HuH-7.5 (cell line): ENCODE data around the gene RASGRF2.
"Not testable (repeated sequence)": the region's sequence is repeated elsewhere in the genome, so short reads cannot be mapped to it uniquely, and the experiment has no call there.

ENCODE experiments used
- DNase-seq: peaks from one replicate; pipeline ENCODE4 v3.0.0; 2011; ENCODE audit warnings: low spot score

Gene RASGRF2

DNA sequence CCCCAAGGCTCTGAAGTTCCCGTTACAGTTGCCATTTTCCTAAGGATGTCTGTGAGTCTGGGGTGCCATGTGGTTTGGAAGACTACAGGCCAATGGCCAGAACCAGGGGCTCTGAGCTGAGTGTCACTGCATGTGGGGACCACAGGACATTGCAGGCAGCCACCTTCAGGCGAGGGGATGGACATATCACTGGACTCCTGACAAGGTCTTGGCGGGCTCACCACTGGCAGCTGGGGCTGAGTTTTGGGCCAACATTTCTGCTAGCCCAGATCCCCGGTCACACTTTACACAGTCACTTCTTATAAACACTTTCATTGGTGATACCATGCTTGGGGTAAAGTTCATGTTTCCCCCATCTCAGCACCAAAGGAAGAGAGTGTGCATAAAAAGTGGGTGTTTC, 109.8 kb downstream of the RASGRF2 start:
- no peak for DNase-seq

GRCh38 chr5:81070571-81071255, 110.5 kb downstream of the RASGRF2 start:
- DNase-seq: no peak

DNA sequence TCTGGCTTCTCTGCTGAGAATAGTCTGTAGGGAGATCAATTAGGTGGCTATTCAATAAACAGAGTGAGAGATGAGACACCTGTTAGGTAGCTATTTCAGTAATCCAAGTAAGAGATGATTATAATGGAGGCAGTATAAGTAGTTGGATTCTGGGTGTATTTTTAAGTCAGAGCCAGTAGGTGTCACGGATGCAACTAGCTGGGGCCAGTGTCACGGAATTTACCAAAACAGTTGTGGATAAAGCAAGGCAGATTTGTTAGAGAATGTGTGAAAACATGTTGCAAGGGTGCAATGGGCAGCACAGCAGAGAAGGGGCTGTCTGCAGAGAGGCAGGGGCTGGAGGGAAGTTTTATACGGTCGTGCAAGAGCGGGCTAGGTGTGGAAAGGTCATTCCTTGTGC, 114.9 kb downstream of the RASGRF2 start:
- DNase-seq: no peak

DNA sequence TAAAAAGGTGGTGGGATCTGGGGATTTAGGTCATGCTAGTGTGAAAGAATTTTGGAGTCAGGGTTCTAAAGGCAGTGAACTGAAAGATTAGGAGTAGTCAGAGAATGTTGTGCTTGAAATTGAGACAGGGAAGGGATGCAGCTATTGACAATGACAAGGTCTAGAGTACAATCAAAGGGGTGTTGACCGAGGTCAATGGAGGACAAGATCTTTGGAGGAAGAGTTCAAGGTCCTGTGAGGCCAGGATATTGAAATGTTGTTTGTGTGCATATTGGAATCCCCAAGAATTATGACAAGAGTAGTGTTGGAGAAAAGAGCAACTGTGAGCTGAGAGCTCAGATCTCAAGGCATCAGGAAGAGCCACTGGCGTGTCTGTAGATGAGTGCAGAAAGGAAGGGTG, 116.9 kb downstream of the RASGRF2 start:
- DNase-seq: no peak

DNA sequence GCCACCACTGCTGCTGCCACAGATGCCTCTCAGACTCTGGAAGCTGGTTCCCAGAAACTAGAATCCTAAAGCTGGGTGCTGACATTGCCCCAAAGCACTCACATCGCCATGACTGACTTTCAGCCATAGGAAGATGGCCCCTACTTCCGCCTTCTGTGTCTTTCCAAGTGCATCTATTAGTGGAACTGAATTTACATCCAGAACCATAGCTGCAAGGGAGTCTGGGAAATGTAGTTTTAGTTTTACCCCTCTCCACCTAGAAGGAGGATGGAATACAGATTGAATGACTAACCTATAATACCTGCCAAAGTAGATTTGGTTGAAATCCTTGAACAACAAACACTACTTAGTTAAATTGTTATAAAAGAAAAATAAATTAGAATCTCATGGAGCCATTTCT, 118.8 kb downstream of the RASGRF2 start:
- DNase-seq: no peak

DNA sequence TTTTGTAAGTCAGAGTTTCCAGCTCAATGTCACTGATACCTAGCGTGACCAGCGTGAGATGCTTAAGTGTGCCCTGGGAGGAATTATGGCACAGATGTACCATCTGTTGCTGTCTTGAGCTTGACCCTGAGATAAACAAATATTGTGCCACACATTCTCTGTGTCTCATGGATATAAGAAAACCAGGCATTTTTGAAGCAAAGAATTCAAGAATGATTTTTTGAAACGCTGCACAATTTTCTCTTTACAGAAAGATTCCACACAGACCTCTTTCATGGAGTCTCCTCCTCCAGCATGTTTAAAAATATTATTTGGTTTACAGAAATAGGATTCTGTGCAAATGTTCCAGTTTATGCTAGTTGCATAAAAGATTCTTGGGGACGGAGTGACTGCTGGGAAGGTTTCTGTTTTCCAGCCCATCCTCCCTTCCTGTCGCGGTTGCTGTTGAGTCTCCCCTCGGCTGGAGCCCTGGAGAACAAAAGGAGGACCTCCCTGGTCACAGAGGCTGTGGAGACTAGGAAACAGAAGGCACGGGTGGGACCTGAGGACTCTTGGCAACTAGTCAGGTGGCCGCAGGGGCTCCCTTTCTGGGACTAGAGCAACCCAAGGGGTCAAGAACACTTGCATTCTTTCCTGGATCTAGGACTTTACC, 120.8 kb downstream of the RASGRF2 start:
- no peak for DNase-seq

DNA sequence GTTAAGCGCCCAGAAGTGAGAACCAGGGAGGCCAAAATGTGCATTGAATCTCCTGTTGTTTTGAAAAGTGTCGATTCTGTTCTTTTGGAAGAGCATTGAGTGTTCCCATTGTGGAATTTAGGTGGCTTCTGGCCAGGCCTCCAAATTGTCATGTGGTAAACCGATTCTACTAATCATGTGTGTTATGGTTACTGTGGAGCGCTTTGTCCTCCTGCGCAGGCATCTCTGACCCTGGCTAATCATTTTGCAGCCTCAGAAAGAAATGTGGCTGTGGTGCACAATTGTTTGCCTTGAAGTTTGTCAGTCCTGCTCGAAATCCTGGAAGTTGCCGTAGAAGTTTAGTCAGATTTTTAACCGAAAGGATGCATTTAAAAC, 121.3 kb downstream of the RASGRF2 start:
- no peak for DNase-seq

GRCh38 chr5:81086881-81087281, 126.7 kb downstream of the RASGRF2 start:
- no peak for DNase-seq

- DNase-seq: no peak
Measured at GRCh38 chr5:81091199-81091598, 131.0 kb downstream of the RASGRF2 start.

DNA sequence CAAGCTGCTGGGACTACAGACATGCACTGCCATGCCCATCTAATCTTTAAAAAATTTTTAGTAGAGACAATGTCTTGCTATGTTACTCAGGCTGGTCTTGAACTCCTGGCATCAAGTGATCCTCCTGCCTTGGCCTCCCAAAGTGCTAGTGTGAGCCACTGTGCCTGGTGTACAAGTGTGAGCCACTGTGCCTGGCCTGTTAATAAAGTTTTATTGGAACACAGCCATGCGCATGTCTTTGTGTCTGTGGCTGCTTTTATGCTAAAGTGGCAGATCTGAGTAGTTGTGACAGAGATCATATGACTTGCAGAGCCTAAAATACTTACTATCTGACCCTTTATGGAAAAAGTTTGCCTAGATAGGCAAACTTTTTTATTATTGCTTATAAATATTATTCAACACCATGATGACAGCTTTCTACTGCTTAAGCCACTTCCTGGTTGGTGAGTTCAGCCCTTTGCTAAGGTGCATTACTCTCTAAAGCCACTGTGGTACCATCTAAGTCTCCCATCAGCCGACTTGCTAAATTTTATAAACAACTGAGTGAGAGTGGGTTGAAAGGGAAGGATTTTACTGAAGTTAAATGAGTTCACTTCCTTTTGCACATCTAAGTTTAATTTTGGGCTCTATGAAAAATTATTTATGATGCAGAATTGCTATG, 133.5 kb downstream of the RASGRF2 start:
- no peak for DNase-seq

DNA sequence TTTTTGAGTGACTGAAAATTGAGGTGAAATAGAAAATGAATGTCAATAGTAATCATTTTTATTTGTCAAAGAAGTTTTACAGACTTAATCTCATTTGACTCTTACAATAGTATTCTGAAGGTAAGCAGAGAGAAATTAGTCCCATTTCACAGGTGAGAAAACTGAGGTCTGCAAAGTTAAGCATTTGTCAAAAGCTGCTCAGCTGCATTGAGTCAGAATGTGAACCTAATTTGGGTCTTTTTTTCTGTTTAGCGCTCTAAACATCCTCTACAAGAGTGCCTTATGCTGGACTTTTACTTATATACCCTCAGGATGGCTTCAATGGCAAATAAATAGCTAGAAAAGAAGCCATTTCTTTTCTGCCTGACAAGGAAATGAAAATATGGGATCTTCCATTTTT, 135.7 kb downstream of the RASGRF2 start:
- DNase-seq: no peak

GRCh38 chr5:81097713-81098112, 137.6 kb downstream of the RASGRF2 start:
- DNase-seq: no peak

DNA sequence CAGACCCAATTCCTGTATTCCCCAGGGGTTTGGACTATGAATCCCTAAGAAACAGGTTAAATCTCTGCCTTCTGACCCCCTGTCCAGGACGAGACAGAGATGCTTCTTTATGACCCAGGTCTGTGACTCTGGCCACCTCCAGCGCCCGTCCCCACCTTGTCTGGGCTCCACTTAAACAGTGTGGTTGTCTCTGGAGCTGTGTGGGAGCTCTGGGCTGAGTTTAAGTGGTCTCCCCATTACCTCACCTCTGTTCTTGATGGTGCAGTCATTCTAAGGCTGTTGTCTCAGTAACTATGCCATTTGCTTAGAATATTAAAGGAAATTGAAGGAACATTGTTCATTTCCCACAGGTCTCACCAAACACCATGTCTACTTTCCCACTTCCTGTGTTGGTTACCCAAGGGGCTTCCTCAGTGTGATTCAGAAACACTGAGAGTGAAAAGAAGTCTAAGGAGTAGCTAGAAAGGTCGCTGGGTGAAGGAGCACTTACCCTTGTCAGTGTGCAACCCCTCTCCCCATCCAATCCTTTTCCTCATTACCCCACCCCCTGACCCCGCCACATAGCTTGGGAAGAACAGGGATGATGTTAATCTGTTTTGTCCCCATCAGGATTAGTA, 145.2 kb downstream of the RASGRF2 start:
- DNase-seq: no peak

DNA sequence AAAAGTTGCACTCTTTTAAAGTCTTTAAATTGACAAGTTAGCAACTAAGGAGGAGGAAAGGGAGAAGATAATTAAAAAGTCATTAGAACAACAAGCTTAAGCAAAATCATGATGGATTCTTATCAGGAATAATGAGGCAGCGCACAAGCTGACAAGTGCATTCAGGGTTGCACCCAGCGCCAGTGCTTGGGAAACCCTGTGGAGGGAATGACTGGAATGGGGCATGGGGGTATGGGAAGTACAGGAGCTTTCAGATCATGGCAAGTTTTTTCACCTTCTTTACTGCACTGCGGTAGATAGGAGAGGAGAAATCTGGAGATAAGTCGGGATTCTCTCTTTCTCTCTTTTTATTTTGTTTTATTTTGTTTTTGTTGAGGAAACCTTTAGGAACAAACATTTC, 155.1 kb downstream of the RASGRF2 start:
- no peak for DNase-seq

GRCh38 chr5:81117566-81117965, 157.4 kb downstream of the RASGRF2 start:
- DNase-seq: no peak

DNA sequence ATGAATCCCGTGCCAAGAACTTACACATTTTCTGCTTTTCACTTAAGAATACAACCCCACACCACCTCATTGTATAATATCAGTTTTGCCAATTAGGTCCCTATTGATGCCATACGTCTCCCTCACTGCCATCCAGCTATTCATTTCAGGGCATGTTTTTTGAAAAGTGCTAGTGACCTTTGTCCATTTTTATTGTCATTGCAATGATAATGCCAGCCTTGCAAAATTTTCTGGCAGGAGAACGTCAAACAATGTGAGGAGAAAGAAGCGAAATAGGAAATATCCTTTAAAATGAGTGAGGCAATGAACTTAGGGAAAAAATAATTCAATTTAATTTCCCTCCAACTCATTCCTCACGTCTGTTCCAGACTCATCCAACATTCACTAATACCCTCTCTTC, 161.1 kb downstream of the RASGRF2 start:
- DNase-seq: no peak

DNA sequence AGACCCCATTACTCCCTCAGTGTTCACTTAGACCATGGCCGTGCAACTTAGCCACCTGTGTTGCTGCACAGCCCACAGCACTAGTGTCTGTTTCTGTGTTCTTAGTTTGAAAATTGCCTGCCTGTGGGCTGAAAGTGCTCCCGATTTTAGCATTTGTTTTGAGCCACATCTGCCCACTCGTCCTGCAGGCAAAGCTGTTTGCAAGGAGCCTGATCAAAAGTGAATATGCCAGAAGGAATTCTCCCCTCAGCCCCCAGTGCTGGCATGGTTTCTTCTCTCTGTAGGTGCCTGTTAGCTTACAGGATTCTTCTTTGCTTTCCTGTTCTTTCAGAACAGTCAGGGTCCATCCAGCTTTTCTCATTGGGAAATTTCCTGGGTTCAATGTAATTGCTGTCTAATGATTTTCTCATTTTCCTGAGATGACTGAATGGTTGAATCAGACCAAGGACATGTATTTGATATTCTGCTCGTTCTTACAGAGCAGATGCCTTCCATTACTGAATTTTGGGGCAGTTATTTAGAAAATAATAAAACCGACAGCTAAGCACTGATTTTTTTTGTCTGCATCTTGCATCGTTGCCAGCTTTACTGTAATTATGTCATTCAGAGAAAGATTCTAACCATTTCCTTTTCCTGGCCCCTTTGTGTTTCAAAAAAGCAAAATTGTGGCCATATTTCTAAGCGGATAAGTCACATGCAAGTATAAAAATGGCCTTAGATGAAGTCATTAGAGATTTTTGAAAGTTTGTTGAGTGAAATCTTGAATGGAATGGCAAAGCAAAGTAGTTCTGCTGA, 161.9 kb downstream of the RASGRF2 start:
- no peak for DNase-seq

- DNase-seq: not testable (repeated sequence)
Measured at GRCh38 chr5:81124689-81125088, 164.5 kb downstream of the RASGRF2 start.

- peak; percentile 16 for DNase-seq
Measured at GRCh38 chr5:81125959-81126358, 165.8 kb downstream of the RASGRF2 start.

- DNase-seq: no peak
Measured at GRCh38 chr5:81128416-81128815, 168.3 kb downstream of the RASGRF2 start.

DNA sequence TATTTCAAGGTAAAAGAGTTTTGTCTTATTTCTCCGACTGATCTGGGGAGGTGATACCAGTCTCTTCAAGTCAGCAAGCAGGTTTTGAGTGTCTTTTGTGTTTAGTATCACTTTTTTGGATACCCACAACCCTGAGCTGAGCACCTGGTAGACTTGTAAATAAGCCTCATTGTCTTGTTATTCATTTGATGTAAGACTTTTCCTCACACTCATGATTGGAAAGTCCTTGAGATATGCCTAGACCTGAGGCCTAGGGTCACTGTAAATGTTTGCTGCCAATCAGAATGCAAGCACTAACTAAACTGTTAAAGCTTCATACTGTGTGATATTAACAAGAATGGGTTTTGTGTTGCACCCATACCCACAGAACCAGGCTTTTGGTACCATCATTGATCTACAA, 172.2 kb downstream of the RASGRF2 start:
- DNase-seq: no peak

DNA sequence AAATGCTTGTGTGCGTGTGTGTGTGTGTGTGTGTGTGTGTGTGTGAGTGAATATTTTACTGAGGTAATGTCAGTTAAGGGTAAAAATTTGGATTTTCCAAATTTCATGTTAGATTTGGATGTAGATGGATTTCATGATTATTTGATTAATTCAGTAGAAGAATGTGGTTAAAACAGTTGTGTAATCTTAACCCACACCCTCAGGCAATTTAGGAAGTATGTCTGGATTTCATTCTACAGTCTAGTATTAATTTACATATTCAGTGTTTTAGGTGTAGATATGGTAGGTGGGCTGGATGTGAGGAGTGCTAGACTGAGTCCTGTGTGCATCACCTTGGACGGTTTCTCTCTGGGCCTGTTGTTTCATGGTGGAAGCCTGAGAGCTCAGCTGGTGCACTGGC, 173.9 kb downstream of the RASGRF2 start:
- no peak for DNase-seq
